Cardiac muscle cell (in vitro differentiated cells and primary cell): ENCODE measurements around the gene TRIM44. TPM values are rescaled to one million over a fixed set of nuclear protein-coding genes. Genes with fewer than 3 reads are reported as not detected.
"Not testable (repeated sequence)": the region's sequence is repeated elsewhere in the genome, so short reads cannot be mapped to it uniquely, and the experiment has no call there.

Source experiments
- DNase-seq, 2 donors: peaks; one replicate each; pipeline versions ENCODE4 v3.0.0 to v3.0.0-alpha.2; 2010 to 2017; ENCODE audit warnings: low read depth in 1 of 2, low spot score in 1 of 2
- H3K27ac ChIP-seq: fragments of 200-600 bp; sonication (generic); 2 replicates; pipeline ENCODE4 v1.5.1; 2016
- H3K27me3 ChIP-seq: fragments of 200-600 bp; sonication (generic); 2 replicates; pipeline ENCODE4 v1.6.0; 2016; ENCODE audit warnings: control low read depth
- H3K36me3 ChIP-seq: fragments of 200-600 bp; sonication (generic); 2 replicates; pipeline ENCODE4 v1.5.1; 2016; ENCODE audit warnings: control low read depth
- H3K4me1 ChIP-seq: fragments of 200-600 bp; sonication (generic); 2 replicates; pipeline ENCODE4 v1.8.1; 2017; ENCODE audit warnings: low read depth, mild to moderate bottlenecking, mixed run types
- H3K4me3 ChIP-seq: fragments of 200-600 bp; sonication (generic); 2 replicates; pipeline ENCODE4 v1.5.1; 2016; ENCODE audit warnings: mild to moderate bottlenecking
- H3K9me3 ChIP-seq: fragments of 200-600 bp; sonication (generic); 2 replicates; pipeline ENCODE4 v1.5.1; 2017; ENCODE audit warnings: low read depth, mild to moderate bottlenecking, control low read depth
- CTCF ChIP-seq: IDR thresholded peaks from 2 replicates; pipeline ENCODE4 v1.5.1; 2012; ENCODE audit warnings: low read depth, mild to moderate bottlenecking, low read length
- polyA plus RNA-seq: library from polyadenylated mRNA; unstranded; fragments of >200 nt; fragmentation: Nextera tagmentation; extraction: Ambion mirVana; gene quantifications from 2 replicates; pipeline ENCODE4 v1.2.1, GENCODE V29; 2016
- total RNA-seq: library from RNA; depleted of rRNA; stranded (reverse); fragments of >200 nt; gene quantifications from 2 replicates; pipeline ENCODE4 v1.2.3, GENCODE V29; 2016

The TRIM44 gene
- total and polyA plus RNA-seq, 2 experiments from 2014 or later: 19.2 to 45.7 TPM

- H3K4me1 ChIP-seq: no peaks in the 10 kb centered on the region
- no peak for TF ChIP-seq CTCF
- H3K4me3 ChIP-seq: no peak overlapping the region
- no peaks in the 10 kb centered on the region for H3K9me3 ChIP-seq
- H3K27ac ChIP-seq: no peak overlapping the region
- DNase-seq: peak in 1 of 2 donors; percentile 14
- H3K36me3 ChIP-seq: no peaks in the 10 kb centered on the region
- H3K27me3 ChIP-seq: no peaks in the 10 kb centered on the region
Measured at GRCh38 chr11:35714882-35715627, 52.5 kb downstream of the TRIM44 start.

- not testable (repeated sequence) for DNase-seq
Measured at GRCh38 chr11:35715677-35716076, 53.1 kb downstream of the TRIM44 start.

GRCh38 chr11:35717043-35717442 lies 54.5 kb downstream of the TRIM44 start:
- H3K27ac ChIP-seq: no peak overlapping the region
- H3K9me3 ChIP-seq: no peaks in the 10 kb centered on the region
- no peaks in the 10 kb centered on the region for H3K4me1 ChIP-seq
- no peaks in the 10 kb centered on the region for H3K36me3 ChIP-seq
- peak; percentile 18 for TF ChIP-seq CTCF
- peak in 1 of 2 donors; percentile 30 for DNase-seq
- H3K4me3 ChIP-seq: no peak overlapping the region
- H3K27me3 ChIP-seq: no peaks in the 10 kb centered on the region

More at GRCh38 chr11:35715677-35716076, 53.1 kb downstream of the TRIM44 start:
- not testable (repeated sequence) for H3K4me3 ChIP-seq, H3K4me1 ChIP-seq, H3K36me3 ChIP-seq, H3K9me3 ChIP-seq, H3K27me3 ChIP-seq, H3K27ac ChIP-seq

- DNase-seq: no peak
Measured at GRCh38 chr11:35717520-35717919, 54.9 kb downstream of the TRIM44 start.

GRCh38 chr11:35721651-35722282 lies 59.2 kb downstream of the TRIM44 start:
- H3K4me3 ChIP-seq: no peak overlapping the region
- H3K27ac ChIP-seq: no peak overlapping the region
- H3K27me3 ChIP-seq: no peaks in the 10 kb centered on the region
- H3K36me3 ChIP-seq: peaks cover 4% of the 10 kb centered on the region
- no peaks in the 10 kb centered on the region for H3K9me3 ChIP-seq
- no peak for TF ChIP-seq CTCF
- DNase-seq: no peak
- H3K4me1 ChIP-seq: no peaks in the 10 kb centered on the region

More at GRCh38 chr11:35717520-35717919, 54.9 kb downstream of the TRIM44 start:
- Histone ChIP-seq H3K27me3 (no peaks in the 10 kb centered on the region), H3K9me3 (no peaks in the 10 kb centered on the region), H3K4me3 (no peak overlapping the region), H3K4me1 (no peaks in the 10 kb centered on the region), H3K27ac (no peak overlapping the region), H3K36me3 (no peaks in the 10 kb centered on the region)
- TF ChIP-seq CTCF: no peak

- Histone ChIP-seq H3K9me3 (no peaks in the 10 kb centered on the region), H3K27me3 (no peaks in the 10 kb centered on the region), H3K36me3 (peaks cover 4% of the 10 kb centered on the region), H3K4me3 (no peak overlapping the region), H3K27ac (no peak overlapping the region), H3K4me1 (no peaks in the 10 kb centered on the region)
- DNase-seq: no peak
- TF ChIP-seq CTCF: no peak
Measured at GRCh38 chr11:35722641-35723040, 60.1 kb downstream of the TRIM44 start.
